Aorta (tissue), 5 donors: ENCODE measurements around the gene PAQR5. TPM values are rescaled to one million over a fixed set of nuclear protein-coding genes. Genes with fewer than 3 reads are reported as not detected.

Experiments
- ATAC-seq: fragments of 200-7000 bp; cut with Tn5 transposase; one replicate; pipeline ENCODE4 v1.9.1; 2022; ENCODE audit warnings: moderate library complexity; ENCODE audit not compliant: low FRiP score
- DNase-seq, 2 donors: peaks; one replicate each; pipeline ENCODE4 v3.0.0-alpha.2; 2020
- H3K27ac ChIP-seq, 2 donors: one replicate each; pipeline ENCODE4 v1.5.1; 2013; ENCODE audit warnings: low read length in 2 of 2, mild to moderate bottlenecking in 2 of 2, moderate library complexity in 2 of 2, control low read depth in 1 of 2, inconsistent platforms in 1 of 2, low read depth in 1 of 2
- H3K27me3 ChIP-seq, 2 donors: one replicate each; pipeline ENCODE4 v1.6.1; 2013; ENCODE audit warnings: control low read depth in 1 of 2, low read length in 1 of 2, mild to moderate bottlenecking in 1 of 2, moderate library complexity in 1 of 2; ENCODE audit not compliant: insufficient read depth in 2 of 2, control insufficient read depth in 1 of 2
- H3K36me3 ChIP-seq, 2 donors: one replicate each; pipeline ENCODE4 v1.6.1; 2013; ENCODE audit warnings: control low read depth in 1 of 2, low read length in 1 of 2, mild to moderate bottlenecking in 1 of 2; ENCODE audit not compliant: insufficient read depth in 2 of 2, control insufficient read depth in 1 of 2
- H3K4me1 ChIP-seq, 2 donors: one replicate each; pipeline ENCODE4 v1.6.1; 2013; ENCODE audit warnings: low read length in 2 of 2, control low read depth in 1 of 2, mild to moderate bottlenecking in 1 of 2, moderate library complexity in 1 of 2; ENCODE audit not compliant: insufficient read depth in 2 of 2, control insufficient read depth in 1 of 2
- H3K4me3 ChIP-seq, 2 donors: one replicate each; pipeline ENCODE4 v1.5.1; 2013; ENCODE audit warnings: low read length in 2 of 2, control low read depth in 1 of 2, mild to moderate bottlenecking in 1 of 2
- H3K9me3 ChIP-seq: one replicate; pipeline ENCODE4 v1.6.1; 2013; ENCODE audit warnings: mild to moderate bottlenecking, low read length; ENCODE audit not compliant: control insufficient read depth
- WGBS, 2 donors: extraction: QIAGEN DNeasy Blood & Tissue Kit; methylation state at CpG; one replicate each; pipeline ENCODE4 v1.1.7; 2013; 5-methylcytosine and 5-hydroxymethylcytosine counted together
- intact Hi-C, 2 donors: fragments of 100-400 bp; cut with DNase I; formaldehyde crosslinking; loops; one replicate each; pipeline versions ENCODE4 v1.14.2 to v1.15.0; 2022
- polyA plus RNA-seq, 2 donors: library from polyadenylated mRNA; stranded (reverse); fragments of 200-250 nt; gene quantifications; one replicate each; pipeline ENCODE4 v1.2.3, GENCODE V29; 2013
- total RNA-seq, 2 donors: library from RNA; stranded (reverse); fragmentation: NEBNext Ultra II Directional; extraction: Animal tissue kit (Norgen Biotek cat#: 25700); gene quantifications; one replicate each; pipeline ENCODE4 v1.2.1, GENCODE V29; 2021
- donor health status: healthy with polysubstance abuse.
- donor health status: Bipolar disorder and iron deficiency.
- donor health status: DM: no; HTN: no; CAD: no.
- donor health status: DM: no; HTN: no; CAD: no.
- donor health status: DM: yes; HTN: yes; CAD: no.

The PAQR5 gene
- total and polyA plus RNA-seq, 4 donors: 0.31 to 1.9 (median 0.54) TPM

GRCh38 chr15:69351333-69351732 is 52.6 kb downstream of the PAQR5 start:
- Histone ChIP-seq H3K36me3 (no peaks in the 10 kb centered on the region), H3K9me3 (no peaks in the 10 kb centered on the region), H3K4me3 (no peak overlapping the region), H3K4me1 (no peaks in the 10 kb centered on the region), H3K27me3 (no peaks in the 10 kb centered on the region), H3K27ac (no peak overlapping the region)
- ATAC-seq (no peak), DNase-seq (no peak)
- intact Hi-C loops: no loop called here
- WGBS, 2 donors: 91 to 93% methylated on average over 4 of the region's 4 CpGs

- no peaks in the 10 kb centered on the region for H3K27me3 ChIP-seq
- no peak for ATAC-seq
- H3K27ac ChIP-seq: no peak overlapping the region
- H3K4me3 ChIP-seq: no peak overlapping the region
- DNase-seq: no peak
- no peaks in the 10 kb centered on the region for H3K4me1 ChIP-seq
- intact Hi-C loops: no loop called here
- no peaks in the 10 kb centered on the region for H3K36me3 ChIP-seq
- no peaks in the 10 kb centered on the region for H3K9me3 ChIP-seq
- 89 to 92% methylated on average over 2 of the region's 2 CpGs for WGBS, 2 donors
Measured at GRCh38 chr15:69351884-69352283, 53.2 kb downstream of the PAQR5 start.

GRCh38 chr15:69357773-69358771 is 59.4 kb downstream of the PAQR5 start:
- Histone ChIP-seq H3K36me3 (no peaks in the 10 kb centered on the region), H3K4me1 (no peaks in the 10 kb centered on the region), H3K27me3 (no peaks in the 10 kb centered on the region), H3K27ac (no peak overlapping the region), H3K9me3 (peaks cover 1% of the 10 kb centered on the region), H3K4me3 (no peak overlapping the region)
- intact Hi-C loops: no loop called here
- DNase-seq (no peak), ATAC-seq (no peak)
- WGBS, 2 donors: 67 to 69% methylated on average over 9 of the region's 9 CpGs

GRCh38 chr15:69358850-69359249 is 60.1 kb downstream of the PAQR5 start:
- no peaks in the 10 kb centered on the region for H3K27me3 ChIP-seq
- H3K9me3 ChIP-seq: peaks cover 1% of the 10 kb centered on the region
- H3K27ac ChIP-seq: no peak overlapping the region
- 94 to 97% methylated on average over 4 of the region's 4 CpGs for WGBS, 2 donors
- H3K4me1 ChIP-seq: no peaks in the 10 kb centered on the region
- ATAC-seq: no peak
- no peak for DNase-seq
- intact Hi-C loops: no loop called here
- peaks cover 0 to under 1% of the 10 kb centered on the region in 2 donors for H3K36me3 ChIP-seq
- no peak overlapping the region for H3K4me3 ChIP-seq

- no peak for ATAC-seq
- DNase-seq: no peak
- Histone ChIP-seq H3K36me3 (peaks cover 0 to 1% of the 10 kb centered on the region in 2 donors), H3K4me3 (no peak overlapping the region), H3K9me3 (peaks cover 1% of the 10 kb centered on the region), H3K27me3 (no peaks in the 10 kb centered on the region), H3K27ac (no peak overlapping the region), H3K4me1 (no peaks in the 10 kb centered on the region)
- WGBS, 2 donors: 94 to 97% methylated on average over 3 of the region's 3 CpGs
- intact Hi-C loops: no loop called here
Measured at GRCh38 chr15:69359722-69360121, 61.0 kb downstream of the PAQR5 start.

- no peak overlapping the region for H3K4me3 ChIP-seq
- DNase-seq (no peak), ATAC-seq (no peak)
- H3K36me3 ChIP-seq: peaks cover 0 to 1% of the 10 kb centered on the region in 2 donors
- H3K9me3 ChIP-seq: peaks cover 1% of the 10 kb centered on the region
- 0% methylated on average over 1 of the region's 1 CpG for WGBS, 2 donors
- H3K27ac ChIP-seq: no peak overlapping the region
- no peaks in the 10 kb centered on the region for H3K27me3 ChIP-seq
- intact Hi-C loops: no loop called here
- no peaks in the 10 kb centered on the region for H3K4me1 ChIP-seq
Measured at GRCh38 chr15:69360642-69361041, 61.9 kb downstream of the PAQR5 start.

GRCh38 chr15:69367236-69367635 is 68.5 kb downstream of the PAQR5 start:
- Histone ChIP-seq H3K4me1 (no peaks in the 10 kb centered on the region), H3K9me3 (no peaks in the 10 kb centered on the region), H3K27ac (no peak overlapping the region), H3K4me3 (no peak overlapping the region), H3K36me3 (peaks cover 0 to 1% of the 10 kb centered on the region in 2 donors), H3K27me3 (no peaks in the 10 kb centered on the region)
- WGBS, 2 donors: 86 to 93% methylated on average over 3 of the region's 3 CpGs
- intact Hi-C loops: no loop called here
- DNase-seq: no peak
- no peak for ATAC-seq

- DNase-seq (no peak), ATAC-seq (no peak)
- H3K4me3 ChIP-seq: no peak overlapping the region
- H3K27me3 ChIP-seq: no peaks in the 10 kb centered on the region
- no peaks in the 10 kb centered on the region for H3K36me3 ChIP-seq
- H3K4me1 ChIP-seq: no peaks in the 10 kb centered on the region
- H3K9me3 ChIP-seq: peaks cover 1% of the 10 kb centered on the region
- H3K27ac ChIP-seq: no peak overlapping the region
- 77 to 90% methylated on average over 2 of the region's 2 CpGs for WGBS, 2 donors
- intact Hi-C loops: no loop called here
Measured at GRCh38 chr15:69369631-69370030, 70.9 kb downstream of the PAQR5 start.

- Histone ChIP-seq H3K4me3 (no peak overlapping the region), H3K4me1 (no peaks in the 10 kb centered on the region), H3K27me3 (no peaks in the 10 kb centered on the region), H3K9me3 (peaks cover 1% of the 10 kb centered on the region), H3K27ac (no peak overlapping the region), H3K36me3 (no peaks in the 10 kb centered on the region)
- DNase-seq (no peak), ATAC-seq (no peak)
- intact Hi-C loops: no loop called here
- WGBS, 2 donors: 94 to 95% methylated on average over 6 of the region's 6 CpGs
Measured at GRCh38 chr15:69373406-69373805, 74.7 kb downstream of the PAQR5 start.
